A549 (cell line): ENCODE results near the gene PSMC3.

Experiments used
- CEBPB ChIP-seq, 2 experiments: fragments of >200 bp in 1 of 2; sonication (Bioruptor Twin) in 1 of 2; formaldehyde crosslinking in 1 of 2; IDR thresholded peaks; 2 replicates each; pipeline ENCODE4 v1.6.1; 2012 to 2016
- CHD2 ChIP-seq: fragments of 150-350 bp; IDR thresholded peaks from 2 replicates; pipeline ENCODE4 v1.6.1; 2014; ENCODE audit warnings: low read length; ENCODE audit not compliant: partially characterized antibody
- EP300 ChIP-seq, 2 experiments: fragments of >200 bp; sonication (Bioruptor Twin); formaldehyde crosslinking; IDR thresholded peaks; 2 replicates in 1 of 2; 3 replicates in 1 of 2; pipeline ENCODE4 v1.6.1; 2016 to 2017
- ESRRA ChIP-seq: fragments of 150-350 bp; IDR thresholded peaks from 2 replicates; pipeline ENCODE4 v1.6.1; 2014; ENCODE audit warnings: mild to moderate bottlenecking, low read length, borderline replicate concordance
- KDM1A ChIP-seq: fragments of 200-600 bp; sonication (generic); IDR thresholded peaks from 2 replicates; pipeline ENCODE4 v1.6.1; 2016; ENCODE audit warnings: low read depth, mild to moderate bottlenecking
- MAZ ChIP-seq: fragments of 150-350 bp; IDR thresholded peaks from 2 replicates; pipeline ENCODE4 v1.6.1; 2014; ENCODE audit warnings: antibody characterized with exemption, low read depth, low read length, borderline replicate concordance
- POLR2A ChIP-seq: IDR thresholded peaks from 2 replicates; pipeline ENCODE4 v1.6.1; 2012; ENCODE audit warnings: mild to moderate bottlenecking, low read length
- RARB ChIP-seq: fragments of 250-450 bp; sonication (Bioruptor Pico); IDR thresholded peaks from 2 replicates; pipeline ENCODE4 v1.8.0; 2021; ENCODE audit warnings: mild to moderate bottlenecking, moderate library complexity
- SMC3 ChIP-seq: fragments of >200 bp; sonication (Bioruptor Twin); formaldehyde crosslinking; IDR thresholded peaks from 3 replicates; pipeline ENCODE4 v1.6.1; 2018; ENCODE audit warnings: inconsistent platforms
- ZFP36 ChIP-seq: fragments of 450-650 bp; IDR thresholded peaks from 2 replicates; pipeline ENCODE4 v1.6.1; 2014; ENCODE audit warnings: borderline replicate concordance; ENCODE audit not compliant: partially characterized antibody
- TF ChIP-seq, protein P1 (sequence below): fragments of >200 bp; sonication (Bioruptor Twin); formaldehyde crosslinking; IDR thresholded peaks from 3 replicates; pipeline ENCODE4 v1.5.1; 2016
- TF ChIP-seq, protein P2 (sequence below): fragments of 150-350 bp; IDR thresholded peaks from 2 replicates; pipeline ENCODE4 v1.6.1; 2014; ENCODE audit warnings: low read depth, mild to moderate bottlenecking, low read length

DNA sequence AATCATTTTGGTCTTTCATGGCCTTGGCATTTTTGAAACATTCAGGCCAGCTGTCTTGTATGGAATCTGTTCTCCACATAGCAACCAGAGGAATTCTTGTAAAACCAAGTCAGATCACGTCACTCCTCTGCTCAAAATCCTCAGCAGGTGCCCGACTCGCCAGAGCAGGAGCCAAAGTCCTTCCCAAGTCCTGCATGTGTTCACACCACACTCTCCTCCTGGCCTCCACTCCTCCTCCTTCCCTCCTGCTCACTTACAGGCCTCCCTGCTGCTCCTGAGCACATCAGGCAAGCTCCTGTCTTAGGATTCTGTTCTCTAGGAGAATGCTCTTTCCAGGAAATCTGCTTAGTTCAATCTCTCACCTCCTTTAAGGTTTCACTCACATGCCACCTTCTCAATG, 6.9 kb upstream of the PSMC3 start:
- TF ChIP-seq EP300 (IDR thresholded peaks at IDR 0.05) (no peak), SMC3 (no peak), RARB (no peak), ESRRA (no peak), MAZ (no peak), CEBPB (IDR thresholded peaks at IDR 0.05) (no peak), KDM1A (no peak), POLR2A (no peak), CHD2 (no peak), ZFP36 (no peak)
- TF ChIP-seq, protein P1, sequence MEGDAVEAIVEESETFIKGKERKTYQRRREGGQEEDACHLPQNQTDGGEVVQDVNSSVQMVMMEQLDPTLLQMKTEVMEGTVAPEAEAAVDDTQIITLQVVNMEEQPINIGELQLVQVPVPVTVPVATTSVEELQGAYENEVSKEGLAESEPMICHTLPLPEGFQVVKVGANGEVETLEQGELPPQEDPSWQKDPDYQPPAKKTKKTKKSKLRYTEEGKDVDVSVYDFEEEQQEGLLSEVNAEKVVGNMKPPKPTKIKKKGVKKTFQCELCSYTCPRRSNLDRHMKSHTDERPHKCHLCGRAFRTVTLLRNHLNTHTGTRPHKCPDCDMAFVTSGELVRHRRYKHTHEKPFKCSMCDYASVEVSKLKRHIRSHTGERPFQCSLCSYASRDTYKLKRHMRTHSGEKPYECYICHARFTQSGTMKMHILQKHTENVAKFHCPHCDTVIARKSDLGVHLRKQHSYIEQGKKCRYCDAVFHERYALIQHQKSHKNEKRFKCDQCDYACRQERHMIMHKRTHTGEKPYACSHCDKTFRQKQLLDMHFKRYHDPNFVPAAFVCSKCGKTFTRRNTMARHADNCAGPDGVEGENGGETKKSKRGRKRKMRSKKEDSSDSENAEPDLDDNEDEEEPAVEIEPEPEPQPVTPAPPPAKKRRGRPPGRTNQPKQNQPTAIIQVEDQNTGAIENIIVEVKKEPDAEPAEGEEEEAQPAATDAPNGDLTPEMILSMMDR: no peak
- TF ChIP-seq, protein P2, sequence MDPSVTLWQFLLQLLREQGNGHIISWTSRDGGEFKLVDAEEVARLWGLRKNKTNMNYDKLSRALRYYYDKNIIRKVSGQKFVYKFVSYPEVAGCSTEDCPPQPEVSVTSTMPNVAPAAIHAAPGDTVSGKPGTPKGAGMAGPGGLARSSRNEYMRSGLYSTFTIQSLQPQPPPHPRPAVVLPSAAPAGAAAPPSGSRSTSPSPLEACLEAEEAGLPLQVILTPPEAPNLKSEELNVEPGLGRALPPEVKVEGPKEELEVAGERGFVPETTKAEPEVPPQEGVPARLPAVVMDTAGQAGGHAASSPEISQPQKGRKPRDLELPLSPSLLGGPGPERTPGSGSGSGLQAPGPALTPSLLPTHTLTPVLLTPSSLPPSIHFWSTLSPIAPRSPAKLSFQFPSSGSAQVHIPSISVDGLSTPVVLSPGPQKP: no peak
